ENCODE measurements around the gene PPME1. TPM values are rescaled to one million over a fixed set of nuclear protein-coding genes. Genes with fewer than 3 reads are reported as not detected.
A peak's percentile ranks its signal among the peaks of the same experiment; 100 is the strongest.

Gene PPME1
- total RNA-seq, 1 experiment from 2014 or later: 24.5 TPM

DNA sequence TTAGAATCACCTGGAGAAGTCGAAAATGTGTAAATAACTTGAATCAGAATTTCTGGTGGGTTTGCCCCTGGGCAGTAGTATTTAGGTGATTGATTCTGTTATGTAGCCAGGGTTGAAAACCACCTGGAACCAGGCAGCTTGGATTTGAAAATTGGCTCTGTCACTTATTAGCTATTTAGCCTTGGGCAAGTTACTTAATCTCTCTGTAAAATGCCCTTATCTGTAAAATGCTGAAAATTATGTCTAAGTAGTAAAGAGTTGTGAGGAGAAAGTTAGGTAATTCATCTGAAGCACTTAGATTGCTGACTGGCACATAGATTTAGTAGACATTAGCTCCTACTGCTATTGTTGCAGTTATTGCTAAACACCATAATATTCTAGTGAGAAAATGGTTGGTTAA lies 49.3 kb downstream of the PPME1 start:
- no peaks in the 10 kb centered on the region for H3K4me1 ChIP-seq (replicated peaks)
- H3K9me3 ChIP-seq (replicated peaks): no peaks in the 10 kb centered on the region
- no peak for DNase-seq (ENCODE audit: low read depth in 1 of 2, low spot score in 2 of 2)
- H3K4me3 ChIP-seq: no peak overlapping the region
- no peaks in the 10 kb centered on the region for H3K27me3 ChIP-seq (replicated peaks)
- H3K36me3 ChIP-seq: no peaks in the 10 kb centered on the region
- no peak overlapping the region for H3K27ac ChIP-seq

DNA sequence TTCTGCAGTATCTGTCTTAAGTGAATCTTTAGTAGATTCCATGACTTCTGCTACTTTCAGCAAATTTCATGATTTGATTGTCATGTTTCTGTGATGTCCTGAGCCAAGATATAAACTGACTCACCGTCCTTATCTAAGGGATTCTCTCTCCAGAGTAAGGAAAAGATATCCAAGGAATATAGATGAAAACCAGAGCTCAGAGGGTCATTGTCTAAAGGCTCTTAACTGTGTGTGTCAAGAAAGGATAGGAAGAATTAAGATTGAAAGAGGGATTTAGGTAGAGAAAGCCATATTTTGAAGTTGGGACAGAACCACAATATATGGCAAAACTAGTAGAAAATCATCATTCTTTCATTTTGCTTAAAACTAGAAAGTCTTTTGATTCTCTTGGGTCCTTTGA lies 50.7 kb downstream of the PPME1 start:
- Histone ChIP-seq H3K9me3 (replicated peaks) (no peaks in the 10 kb centered on the region), H3K4me1 (replicated peaks) (no peaks in the 10 kb centered on the region), H3K27ac (no peak overlapping the region), H3K36me3 (no peaks in the 10 kb centered on the region), H3K4me3 (no peak overlapping the region), H3K27me3 (replicated peaks) (no peaks in the 10 kb centered on the region)
- DNase-seq (ENCODE audit: low read depth in 1 of 2, low spot score in 2 of 2): no peak

DNA sequence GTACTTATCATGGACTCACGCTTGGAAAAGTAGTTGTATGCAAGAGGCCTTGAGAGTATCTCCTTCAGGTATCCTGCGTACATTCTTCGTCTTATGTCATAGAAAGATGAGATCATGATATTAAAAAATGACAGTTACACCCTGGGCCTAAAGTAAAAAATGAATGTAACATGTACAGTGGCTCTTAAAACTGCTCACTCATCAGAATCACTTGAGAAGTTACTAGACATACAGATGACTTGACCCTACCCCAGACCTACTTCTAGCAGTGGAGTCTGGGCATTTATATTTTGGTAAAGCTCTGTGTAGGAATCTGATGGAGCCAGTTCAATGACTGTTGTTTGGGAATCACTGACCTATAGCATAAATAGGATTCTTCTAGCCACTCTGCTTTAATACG lies 54.5 kb downstream of the PPME1 start:
- H3K27ac ChIP-seq: no peak overlapping the region
- no peaks in the 10 kb centered on the region for H3K4me1 ChIP-seq (replicated peaks)
- H3K36me3 ChIP-seq: no peaks in the 10 kb centered on the region
- H3K4me3 ChIP-seq: no peak overlapping the region
- no peaks in the 10 kb centered on the region for H3K27me3 ChIP-seq (replicated peaks)
- H3K9me3 ChIP-seq (replicated peaks): no peaks in the 10 kb centered on the region
- no peak for DNase-seq (ENCODE audit: low read depth in 1 of 2, low spot score in 2 of 2)

DNA sequence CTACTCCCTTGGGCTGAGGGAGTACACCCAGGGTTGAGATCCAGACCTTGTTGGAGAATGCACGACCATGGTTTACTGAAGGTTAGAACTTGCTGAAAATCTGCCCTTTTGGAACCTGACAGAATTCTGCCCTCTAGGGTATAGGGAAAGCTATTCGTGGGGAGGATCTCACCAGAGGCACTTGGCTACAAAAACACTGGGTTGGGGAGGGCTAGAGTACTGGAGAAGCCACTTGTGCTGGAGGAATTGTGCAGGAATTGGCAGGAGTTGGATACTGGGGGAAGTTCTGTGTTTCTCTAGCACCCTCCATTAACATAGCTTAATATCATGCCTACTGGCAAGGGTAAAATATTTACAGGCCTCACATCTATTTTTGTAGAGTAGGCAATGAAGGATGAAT lies 55.8 kb downstream of the PPME1 start:
- DNase-seq (ENCODE audit: low read depth in 1 of 2, low spot score in 2 of 2): no peak
- no peaks in the 10 kb centered on the region for H3K27me3 ChIP-seq (replicated peaks)
- H3K36me3 ChIP-seq: no peaks in the 10 kb centered on the region; the same call in 1 of the 2 replicates

DNA sequence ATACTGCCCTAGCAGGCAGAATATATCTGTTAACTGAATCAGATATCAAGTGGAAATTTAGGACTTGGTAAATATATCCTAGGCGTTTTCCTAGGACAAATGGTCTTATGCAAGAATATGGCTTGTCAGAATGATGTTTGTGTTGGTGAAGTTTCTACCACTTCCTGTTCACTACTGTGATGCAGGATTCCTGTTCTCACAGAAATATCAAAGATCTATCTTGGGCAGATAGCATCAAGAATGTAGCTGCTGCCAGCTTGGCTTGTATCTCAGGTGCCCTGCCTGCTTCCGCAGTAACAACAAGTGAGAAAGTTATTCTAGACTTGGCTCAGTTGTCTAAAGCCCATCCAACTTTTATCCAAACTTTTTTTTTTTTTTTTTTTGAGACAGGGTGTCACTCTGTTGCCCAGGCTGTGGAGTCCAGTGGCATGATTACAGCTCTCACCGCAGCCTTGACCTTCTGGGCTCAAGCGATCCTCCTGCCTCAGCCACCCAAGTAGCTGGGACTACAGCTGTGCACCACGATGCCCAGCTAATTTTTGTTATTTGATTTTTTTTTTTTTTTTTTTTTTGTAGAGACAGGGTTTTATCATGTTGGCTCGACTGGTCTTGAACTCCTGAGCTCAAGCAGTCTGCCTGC lies 61.3 kb downstream of the PPME1 start:
- no peaks in the 10 kb centered on the region for H3K27me3 ChIP-seq (replicated peaks)
- H3K4me3 ChIP-seq: no peak overlapping the region
- H3K9me3 ChIP-seq (replicated peaks): no peaks in the 10 kb centered on the region
- H3K36me3 ChIP-seq: no peaks in the 10 kb centered on the region; the same call in 1 of the 2 replicates
- DNase-seq (ENCODE audit: low read depth in 1 of 2, low spot score in 2 of 2): no peak
- H3K4me1 ChIP-seq (replicated peaks): no peaks in the 10 kb centered on the region
- no peak overlapping the region for H3K27ac ChIP-seq

More for the DNA sequence above, 55.8 kb downstream of the PPME1 start:
- no peaks in the 10 kb centered on the region for H3K9me3 ChIP-seq (replicated peaks)
- H3K27ac ChIP-seq: no peak overlapping the region
- H3K4me3 ChIP-seq: no peak overlapping the region
- H3K4me1 ChIP-seq (replicated peaks): no peaks in the 10 kb centered on the region

DNA sequence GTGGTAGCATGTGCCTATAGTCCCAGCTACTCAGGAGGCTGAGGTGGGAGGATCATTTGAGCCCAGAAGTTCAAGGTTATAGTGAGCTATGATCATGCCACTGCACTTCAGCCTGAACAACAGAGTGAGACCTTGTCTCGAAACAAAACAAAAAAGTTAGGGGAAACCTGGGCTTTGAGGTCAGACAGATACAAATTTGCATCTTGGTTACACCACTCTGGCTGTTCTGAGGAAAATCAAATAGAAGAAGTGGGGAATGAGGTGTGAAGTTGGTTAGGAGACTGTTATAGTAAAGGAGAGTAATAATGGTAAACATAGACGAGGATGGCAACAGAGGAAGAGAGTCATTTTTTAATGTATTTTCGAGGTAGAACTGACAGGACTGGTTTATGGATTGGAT lies 62.6 kb downstream of the PPME1 start:
- Histone ChIP-seq H3K27me3 (replicated peaks) (no peaks in the 10 kb centered on the region), H3K4me1 (replicated peaks) (no peaks in the 10 kb centered on the region), H3K4me3 (no peak overlapping the region), H3K9me3 (replicated peaks) (no peaks in the 10 kb centered on the region), H3K36me3 (no peaks in the 10 kb centered on the region; the same call in 1 of the 2 replicates), H3K27ac (no peak overlapping the region)
- DNase-seq (ENCODE audit: low read depth in 1 of 2, low spot score in 2 of 2): no peak

DNA sequence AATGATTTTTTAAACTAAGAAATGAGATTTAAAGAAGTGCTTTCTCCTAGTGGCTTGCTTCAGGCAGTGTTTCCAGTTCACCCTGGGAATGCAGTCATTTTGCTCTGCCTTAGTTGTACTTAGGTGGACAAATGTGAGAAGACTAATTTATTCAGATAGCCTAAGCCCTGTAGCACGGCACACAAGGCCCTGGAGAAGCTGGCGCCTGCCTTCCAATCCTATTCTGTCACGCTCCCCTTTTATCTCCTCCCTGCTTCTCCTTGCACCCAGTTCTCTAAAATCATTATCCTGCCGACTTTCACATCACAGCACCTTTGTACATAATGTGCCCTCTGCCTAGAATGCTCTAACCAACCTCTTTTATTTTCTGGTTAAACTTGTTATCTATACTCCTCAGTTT lies 64.0 kb downstream of the PPME1 start:
- Histone ChIP-seq H3K4me1 (replicated peaks) (no peaks in the 10 kb centered on the region), H3K4me3 (no peak overlapping the region), H3K36me3 (no peaks in the 10 kb centered on the region; the same call in 1 of the 2 replicates)

DNA sequence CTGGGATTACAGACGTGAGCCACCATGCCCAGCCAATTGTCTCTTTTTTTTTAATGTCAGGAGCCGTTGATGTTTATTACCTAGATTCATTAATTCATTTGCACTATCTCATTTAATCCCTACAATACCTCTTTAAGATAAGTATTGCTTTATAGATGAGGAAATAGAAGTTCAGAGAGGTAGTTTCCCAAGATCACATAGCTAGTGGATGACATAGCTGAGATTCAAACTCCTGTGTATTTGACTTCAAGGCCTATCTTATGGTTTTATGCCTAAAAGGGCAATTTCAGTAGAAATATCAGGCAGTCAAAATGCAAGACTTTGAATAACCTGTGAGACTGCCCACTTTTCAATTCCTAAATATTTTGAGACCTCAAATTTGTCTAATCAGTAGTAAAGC lies 66.5 kb downstream of the PPME1 start:
- no peak for DNase-seq (ENCODE audit: low read depth in 1 of 2, low spot score in 2 of 2)
- no peaks in the 10 kb centered on the region for H3K4me1 ChIP-seq (replicated peaks)
- H3K27me3 ChIP-seq (replicated peaks): no peaks in the 10 kb centered on the region
- H3K4me3 ChIP-seq: no peak overlapping the region
- no peak overlapping the region for H3K27ac ChIP-seq
- H3K36me3 ChIP-seq: no peaks in the 10 kb centered on the region; the same call in 1 of the 2 replicates
- H3K9me3 ChIP-seq (replicated peaks): no peaks in the 10 kb centered on the region

More for the DNA sequence above, 64.0 kb downstream of the PPME1 start:
- no peak for DNase-seq (ENCODE audit: low read depth in 1 of 2, low spot score in 2 of 2)
- no peak overlapping the region for H3K27ac ChIP-seq
- H3K27me3 ChIP-seq (replicated peaks): no peaks in the 10 kb centered on the region
- H3K9me3 ChIP-seq (replicated peaks): no peaks in the 10 kb centered on the region

DNA sequence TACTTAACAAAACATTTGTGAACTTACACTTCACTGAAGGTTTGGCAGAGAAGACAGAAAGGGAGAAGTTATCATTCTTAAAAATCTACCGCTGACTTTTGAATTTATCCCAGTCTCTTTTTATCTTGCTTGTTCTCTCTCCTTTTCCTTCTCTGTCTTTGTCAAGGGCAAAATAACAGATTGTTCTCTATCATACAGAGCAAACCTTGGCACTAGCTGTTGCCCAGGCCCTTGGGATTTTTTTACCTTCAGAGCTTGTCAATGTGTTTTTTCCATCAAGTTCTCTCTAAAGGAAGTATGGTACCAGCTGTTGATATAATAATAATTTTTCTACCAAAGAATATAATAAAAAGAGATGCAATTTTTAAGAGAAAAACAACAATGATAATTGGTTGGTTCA lies 67.2 kb downstream of the PPME1 start:
- Histone ChIP-seq H3K9me3 (replicated peaks) (no peaks in the 10 kb centered on the region), H3K36me3 (no peaks in the 10 kb centered on the region; the same call in 1 of the 2 replicates), H3K27ac (no peak overlapping the region), H3K4me1 (replicated peaks) (no peaks in the 10 kb centered on the region), H3K27me3 (replicated peaks) (no peaks in the 10 kb centered on the region), H3K4me3 (no peak overlapping the region)
- DNase-seq (ENCODE audit: low read depth in 1 of 2, low spot score in 2 of 2): no peak

DNA sequence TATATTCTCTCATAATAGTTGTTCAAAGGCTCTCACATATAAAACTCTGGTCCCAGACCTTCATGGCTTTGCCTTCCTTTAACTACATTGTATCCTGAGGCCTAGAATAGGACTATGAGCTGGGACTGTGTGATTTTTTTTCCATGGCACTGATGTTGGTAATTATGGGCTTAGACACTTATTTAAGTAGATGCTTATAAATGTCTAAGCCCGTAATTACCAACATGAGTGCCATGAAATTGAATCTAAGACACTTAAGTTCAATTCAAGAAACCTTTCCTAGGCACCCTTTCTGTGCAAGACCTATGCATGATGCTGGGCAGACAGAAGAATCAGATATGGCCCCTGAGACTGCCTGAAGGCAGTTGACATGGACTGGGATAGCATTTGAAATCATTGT lies 77.4 kb downstream of the PPME1 start:
- Histone ChIP-seq H3K9me3 (replicated peaks) (no peaks in the 10 kb centered on the region), H3K4me3 (no peak overlapping the region), H3K27ac (no peak overlapping the region), H3K36me3 (0 out of 2 replicates have a peak, but pooled peaks cover 5% of the 10 kb centered on the region), H3K4me1 (replicated peaks) (no peaks in the 10 kb centered on the region), H3K27me3 (replicated peaks) (no peaks in the 10 kb centered on the region)
- no peak for DNase-seq (ENCODE audit: low read depth in 1 of 2, low spot score in 2 of 2)

DNA sequence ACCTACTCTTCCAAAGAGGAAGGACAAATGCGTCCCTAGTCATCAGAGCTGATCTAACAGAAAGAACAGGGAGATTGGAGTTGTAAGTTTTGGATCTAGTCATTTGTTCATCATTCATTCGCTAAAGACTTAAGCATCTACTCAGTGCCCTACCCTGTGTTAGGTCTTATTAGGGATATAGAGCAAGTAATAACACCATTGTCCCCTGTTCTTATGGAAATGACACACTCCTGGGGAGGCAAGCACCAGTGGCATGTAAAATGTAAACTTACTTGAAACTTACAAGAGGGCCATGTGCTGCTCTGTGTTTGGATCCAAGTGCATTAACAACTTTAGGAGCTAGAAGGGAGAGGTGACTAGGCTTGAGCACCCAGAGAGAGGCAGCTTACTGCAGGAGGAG lies 78.4 kb downstream of the PPME1 start:
- no peak for DNase-seq (ENCODE audit: low read depth in 1 of 2, low spot score in 2 of 2)
- Histone ChIP-seq H3K9me3 (replicated peaks) (no peaks in the 10 kb centered on the region), H3K4me1 (replicated peaks) (no peaks in the 10 kb centered on the region), H3K27me3 (replicated peaks) (no peaks in the 10 kb centered on the region), H3K36me3 (0 out of 2 replicates have a peak, but pooled peaks cover 5% of the 10 kb centered on the region), H3K27ac (no peak overlapping the region), H3K4me3 (no peak overlapping the region)

DNA sequence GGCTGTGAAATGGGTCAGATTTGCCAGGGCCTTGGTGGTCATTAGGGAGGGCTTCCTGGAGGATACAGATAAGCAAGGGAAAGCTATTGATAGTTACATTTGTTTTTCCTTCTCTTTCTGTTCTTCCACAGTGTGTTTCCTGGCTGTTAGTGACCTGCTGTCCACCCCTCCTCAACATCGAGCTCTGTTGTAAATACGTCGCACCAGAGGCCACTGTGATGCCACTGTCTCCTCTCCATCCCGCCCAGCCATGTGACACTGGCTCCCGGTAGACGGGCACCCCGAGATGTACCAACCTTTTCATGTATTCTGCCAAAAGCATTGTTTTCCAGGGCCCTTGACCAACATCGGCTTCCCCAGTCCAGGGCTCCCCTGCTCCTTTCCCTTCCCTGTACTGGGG lies 82.3 kb downstream of the PPME1 start:
- DNase-seq (ENCODE audit: low read depth in 1 of 2, low spot score in 2 of 2): no peak
- H3K36me3 ChIP-seq: peaks cover 5% of the 10 kb centered on the region; the same call in 1 of the 2 replicates
- H3K4me3 ChIP-seq: no peak overlapping the region
- H3K27ac ChIP-seq: no peak overlapping the region
- no peaks in the 10 kb centered on the region for H3K9me3 ChIP-seq (replicated peaks)
- H3K4me1 ChIP-seq (replicated peaks): no peaks in the 10 kb centered on the region
- H3K27me3 ChIP-seq (replicated peaks): no peaks in the 10 kb centered on the region

DNA sequence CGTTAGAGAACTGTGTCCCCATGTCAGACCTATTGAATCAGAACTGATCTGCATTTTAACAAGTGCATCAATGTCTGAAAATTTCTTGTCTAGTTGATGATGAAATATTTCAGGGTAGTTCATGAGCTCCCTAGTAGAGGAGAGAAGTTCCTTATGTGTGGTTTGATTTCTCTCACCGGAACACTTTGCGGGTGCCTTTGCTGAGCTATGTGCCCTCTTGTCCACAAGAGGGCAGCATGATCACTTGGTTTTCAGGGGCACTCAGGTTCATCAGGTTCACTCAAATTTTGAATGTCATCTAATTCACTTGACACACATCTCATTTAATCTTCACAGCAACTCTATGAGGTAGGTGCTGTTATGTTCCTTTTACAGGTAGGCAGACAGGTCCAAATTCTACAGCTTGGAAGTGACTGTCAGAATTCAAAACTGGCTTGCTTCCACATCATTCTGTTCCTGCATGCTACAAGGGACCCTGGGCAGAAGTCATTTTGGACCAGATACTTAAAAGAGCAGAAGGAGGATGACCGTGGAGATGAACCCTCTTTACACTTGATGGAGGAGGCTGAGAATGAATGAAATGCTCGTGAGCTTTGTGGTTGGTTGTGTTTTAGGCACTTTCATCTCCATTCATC lies 84.8 kb downstream of the PPME1 start:
- DNase-seq (ENCODE audit: low read depth in 1 of 2, low spot score in 2 of 2): peak in 1 of 2 experiments; percentile 42
- no peaks in the 10 kb centered on the region for H3K4me1 ChIP-seq (replicated peaks)
- H3K9me3 ChIP-seq (replicated peaks): no peaks in the 10 kb centered on the region
- H3K27me3 ChIP-seq (replicated peaks): no peaks in the 10 kb centered on the region
- peaks cover 5% of the 10 kb centered on the region; the same call in 1 of the 2 replicates for H3K36me3 ChIP-seq
- no peak overlapping the region for H3K27ac ChIP-seq
- no peak overlapping the region for H3K4me3 ChIP-seq

DNA sequence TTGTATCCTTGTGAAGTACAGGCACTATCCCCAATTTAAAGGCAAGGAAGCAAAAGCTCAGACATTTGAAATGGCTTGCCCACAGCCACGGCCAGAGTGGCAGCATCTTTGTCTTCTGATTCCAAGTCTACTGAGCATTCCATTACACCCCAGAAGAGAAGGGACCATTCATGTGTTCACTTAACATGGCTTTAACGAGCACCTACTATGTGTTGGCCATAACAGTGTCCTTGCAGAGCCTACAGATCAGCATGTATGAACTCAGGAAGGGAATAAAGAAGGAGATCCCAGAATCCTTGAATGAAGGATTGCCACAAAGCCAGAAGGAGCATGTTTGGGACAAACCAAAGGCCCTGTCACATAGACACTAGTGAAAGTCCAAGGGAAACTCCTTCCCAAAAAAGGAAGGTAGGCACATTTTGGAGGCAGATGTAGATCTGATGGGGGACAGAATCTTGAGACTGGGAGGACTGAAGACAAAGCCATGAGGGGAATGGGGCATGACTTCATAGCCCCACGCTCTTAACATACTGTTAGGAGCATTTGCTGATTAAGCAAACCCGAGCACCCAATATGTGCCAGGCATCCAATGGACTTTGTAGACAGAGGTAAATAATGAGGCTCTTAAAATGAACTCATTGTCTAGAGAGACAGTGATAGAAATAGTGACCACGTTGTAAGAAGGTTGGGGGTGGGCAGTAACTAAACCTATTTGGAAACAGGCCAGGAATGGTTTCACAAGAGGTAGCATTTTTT lies 85.5 kb downstream of the PPME1 start:
- Histone ChIP-seq H3K4me1 (replicated peaks) (no peaks in the 10 kb centered on the region), H3K36me3 (peaks cover 5% of the 10 kb centered on the region; the same call in 1 of the 2 replicates), H3K9me3 (replicated peaks) (no peaks in the 10 kb centered on the region), H3K27me3 (replicated peaks) (no peaks in the 10 kb centered on the region), H3K27ac (no peak overlapping the region), H3K4me3 (no peak overlapping the region)
- no peak for DNase-seq (ENCODE audit: low read depth in 1 of 2, low spot score in 2 of 2)
